ACC112 (cell line): ENCODE results near the gene ARG2.

Experiments used
- H2AFZ ChIP-seq: fragments of 200-600 bp; sonication (generic); one replicate; pipeline ENCODE4 v1.6.0; 2017; ENCODE audit warnings: antibody characterized with exemption, low read length; ENCODE audit not compliant: unreplicated experiment
- H3K27ac ChIP-seq: fragments of 200-600 bp; sonication (generic); 2 replicates; pipeline ENCODE4 v1.5.1; 2014; ENCODE audit warnings: low read depth, mild to moderate bottlenecking, antibody characterized with exemption, low read length, moderate library complexity
- H3K27me3 ChIP-seq: fragments of 200-600 bp; sonication (generic); 2 replicates; pipeline ENCODE4 v1.6.1; 2014; ENCODE audit warnings: mild to moderate bottlenecking, antibody characterized with exemption, low read length, moderate library complexity, mixed read lengths; ENCODE audit not compliant: insufficient read depth
- H3K36me3 ChIP-seq: fragments of 200-600 bp; sonication (generic); 2 replicates; pipeline ENCODE4 v1.6.1; 2016; ENCODE audit warnings: mild to moderate bottlenecking, antibody characterized with exemption, low read length, moderate library complexity, mixed read lengths; ENCODE audit not compliant: insufficient read depth
- H3K4me1 ChIP-seq: fragments of 200-600 bp; sonication (generic); one replicate; pipeline ENCODE4 v1.6.1; 2016; ENCODE audit warnings: low read length, mixed read lengths; ENCODE audit not compliant: insufficient read depth, unreplicated experiment, control insufficient read depth
- H3K4me3 ChIP-seq: fragments of 200-600 bp; sonication (generic); 2 replicates; pipeline ENCODE4 v1.5.1; 2014; ENCODE audit warnings: mild to moderate bottlenecking, low read depth, low read length
- H3K79me2 ChIP-seq: fragments of 200-600 bp; sonication (generic); one replicate; pipeline ENCODE4 v1.6.0; 2016; ENCODE audit warnings: low read length; ENCODE audit not compliant: control insufficient read depth, unreplicated experiment, insufficient read depth

Gene ARG2

GRCh38 chr14:67577181-67577808 is 42.4 kb upstream of the ARG2 start:
- H3K36me3 ChIP-seq, result no peaks in the 10 kb centered on the region
- H3K79me2 ChIP-seq, result no peaks in the 10 kb centered on the region
- H3K27me3 ChIP-seq, result no peaks in the 10 kb centered on the region
- no peak overlapping the region for H2AFZ ChIP-seq
- no peaks in the 10 kb centered on the region for H3K4me1 ChIP-seq
- no peak overlapping the region for H3K27ac ChIP-seq
- no peak overlapping the region for H3K4me3 ChIP-seq

- no peaks in the 10 kb centered on the region for H3K4me1 ChIP-seq
- no peaks in the 10 kb centered on the region for H3K36me3 ChIP-seq
- no peaks in the 10 kb centered on the region for H3K27me3 ChIP-seq
- H3K27ac ChIP-seq, result no peak overlapping the region
- no peak overlapping the region for H2AFZ ChIP-seq
- H3K79me2 ChIP-seq, result no peaks in the 10 kb centered on the region
- H3K4me3 ChIP-seq, result no peak overlapping the region
These were observed 41.6 kb upstream of the ARG2 start for GRCh38 chr14:67577909-67578749.

GRCh38 chr14:67579040-67579439 is 40.7 kb upstream of the ARG2 start:
- no peak overlapping the region for H3K4me3 ChIP-seq
- H3K27ac ChIP-seq, result no peak overlapping the region
- no peaks in the 10 kb centered on the region for H3K27me3 ChIP-seq
- H3K36me3 ChIP-seq, result no peaks in the 10 kb centered on the region
- no peaks in the 10 kb centered on the region for H3K79me2 ChIP-seq
- no peak overlapping the region for H2AFZ ChIP-seq
- H3K4me1 ChIP-seq, result no peaks in the 10 kb centered on the region

- Histone ChIP-seq H3K4me3 (no peak overlapping the region), H3K27me3 (no peaks in the 10 kb centered on the region), H3K4me1 (no peaks in the 10 kb centered on the region), H3K79me2 (no peaks in the 10 kb centered on the region), H3K36me3 (no peaks in the 10 kb centered on the region), H3K27ac (no peak overlapping the region), H2AFZ (no peak overlapping the region)
These were observed 40.1 kb upstream of the ARG2 start for GRCh38 chr14:67579636-67580035.

GRCh38 chr14:67580336-67581171 is 39.2 kb upstream of the ARG2 start:
- H3K4me1 ChIP-seq, result no peaks in the 10 kb centered on the region
- no peaks in the 10 kb centered on the region for H3K79me2 ChIP-seq
- no peak overlapping the region for H3K27ac ChIP-seq
- H2AFZ ChIP-seq, result no peak overlapping the region
- no peak overlapping the region for H3K4me3 ChIP-seq
- H3K36me3 ChIP-seq, result no peaks in the 10 kb centered on the region
- H3K27me3 ChIP-seq, result no peaks in the 10 kb centered on the region

GRCh38 chr14:67581643-67582042 is 38.1 kb upstream of the ARG2 start:
- no peaks in the 10 kb centered on the region for H3K27me3 ChIP-seq
- no peak overlapping the region for H3K4me3 ChIP-seq
- H3K27ac ChIP-seq, result no peak overlapping the region
- no peaks in the 10 kb centered on the region for H3K4me1 ChIP-seq
- H2AFZ ChIP-seq, result no peak overlapping the region
- H3K79me2 ChIP-seq, result no peaks in the 10 kb centered on the region
- no peaks in the 10 kb centered on the region for H3K36me3 ChIP-seq

- H3K4me3 ChIP-seq, result no peak overlapping the region
- H2AFZ ChIP-seq, result no peak overlapping the region
- H3K36me3 ChIP-seq, result no peaks in the 10 kb centered on the region
- H3K79me2 ChIP-seq, result no peaks in the 10 kb centered on the region
- H3K27me3 ChIP-seq, result no peaks in the 10 kb centered on the region
- no peak overlapping the region for H3K27ac ChIP-seq
- no peaks in the 10 kb centered on the region for H3K4me1 ChIP-seq
These were observed 37.7 kb upstream of the ARG2 start for GRCh38 chr14:67582061-67582460.

- Histone ChIP-seq H3K27ac (no peak overlapping the region), H3K36me3 (no peaks in the 10 kb centered on the region), H3K4me3 (no peak overlapping the region), H3K4me1 (no peaks in the 10 kb centered on the region), H2AFZ (no peak overlapping the region), H3K27me3 (no peaks in the 10 kb centered on the region), H3K79me2 (no peaks in the 10 kb centered on the region)
These were observed 35.7 kb upstream of the ARG2 start for GRCh38 chr14:67583711-67584644.

- H3K4me1 ChIP-seq, result no peaks in the 10 kb centered on the region
- no peak overlapping the region for H2AFZ ChIP-seq
- no peak overlapping the region for H3K27ac ChIP-seq
- H3K79me2 ChIP-seq, result no peaks in the 10 kb centered on the region
- H3K36me3 ChIP-seq, result no peaks in the 10 kb centered on the region
- H3K27me3 ChIP-seq, result no peaks in the 10 kb centered on the region
- H3K4me3 ChIP-seq, result no peak overlapping the region
These were observed 34.7 kb upstream of the ARG2 start for GRCh38 chr14:67584978-67585377.

- H3K27ac ChIP-seq, result no peak overlapping the region
These were observed 33.4 kb upstream of the ARG2 start for GRCh38 chr14:67586369-67586768.

More at GRCh38 chr14:67586369-67586768, 33.4 kb upstream of the ARG2 start:
- Histone ChIP-seq H3K4me3 (no peak overlapping the region), H3K4me1 (no peaks in the 10 kb centered on the region), H2AFZ (no peak overlapping the region), H3K79me2 (no peaks in the 10 kb centered on the region), H3K27me3 (no peaks in the 10 kb centered on the region), H3K36me3 (no peaks in the 10 kb centered on the region)
